HL-60 (cell line): ENCODE measurements around the gene SERPINA9.

Experiments
- CTCF ChIP-seq: IDR thresholded peaks from one replicate; pipeline ENCODE4 v1.5.1; 2011; ENCODE audit warnings: low read length, control low read depth, inconsistent platforms; ENCODE audit not compliant: insufficient read depth
- GABPA ChIP-seq: IDR thresholded peaks from 2 replicates; pipeline ENCODE4 v1.6.1; 2012; ENCODE audit warnings: low read depth
- POLR2AphosphoS5 ChIP-seq: IDR thresholded peaks from 2 replicates; pipeline ENCODE4 v1.6.1; 2012; ENCODE audit warnings: low read depth
- TF ChIP-seq, protein P1 (sequence below): IDR thresholded peaks from 2 replicates; pipeline ENCODE4 v1.6.1; 2012; ENCODE audit warnings: low read depth; ENCODE audit not compliant: insufficient replicate concordance

DNA sequence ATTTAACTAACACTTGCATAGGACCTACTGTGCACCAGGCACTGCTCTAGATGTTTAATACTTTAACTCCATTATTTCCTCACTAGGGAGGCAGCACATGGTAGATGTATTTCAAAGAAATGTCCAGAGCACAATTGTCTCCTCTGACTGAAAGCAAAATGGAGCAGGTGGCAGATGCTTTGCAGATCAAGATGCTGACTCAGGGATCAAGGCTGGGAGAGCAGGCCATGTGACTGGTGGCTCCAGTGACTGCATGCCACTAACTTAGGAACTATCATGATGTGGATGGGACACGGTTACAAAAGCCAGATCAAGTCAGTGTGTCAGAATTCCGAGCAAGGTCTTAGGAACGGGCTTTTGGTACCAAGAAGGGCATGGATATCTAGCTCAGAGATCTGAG, 51.6 kb downstream of the SERPINA9 start:
- TF ChIP-seq CTCF (no peak), POLR2AphosphoS5 (no peak), GABPA (no peak)
- TF ChIP-seq, protein P1, sequence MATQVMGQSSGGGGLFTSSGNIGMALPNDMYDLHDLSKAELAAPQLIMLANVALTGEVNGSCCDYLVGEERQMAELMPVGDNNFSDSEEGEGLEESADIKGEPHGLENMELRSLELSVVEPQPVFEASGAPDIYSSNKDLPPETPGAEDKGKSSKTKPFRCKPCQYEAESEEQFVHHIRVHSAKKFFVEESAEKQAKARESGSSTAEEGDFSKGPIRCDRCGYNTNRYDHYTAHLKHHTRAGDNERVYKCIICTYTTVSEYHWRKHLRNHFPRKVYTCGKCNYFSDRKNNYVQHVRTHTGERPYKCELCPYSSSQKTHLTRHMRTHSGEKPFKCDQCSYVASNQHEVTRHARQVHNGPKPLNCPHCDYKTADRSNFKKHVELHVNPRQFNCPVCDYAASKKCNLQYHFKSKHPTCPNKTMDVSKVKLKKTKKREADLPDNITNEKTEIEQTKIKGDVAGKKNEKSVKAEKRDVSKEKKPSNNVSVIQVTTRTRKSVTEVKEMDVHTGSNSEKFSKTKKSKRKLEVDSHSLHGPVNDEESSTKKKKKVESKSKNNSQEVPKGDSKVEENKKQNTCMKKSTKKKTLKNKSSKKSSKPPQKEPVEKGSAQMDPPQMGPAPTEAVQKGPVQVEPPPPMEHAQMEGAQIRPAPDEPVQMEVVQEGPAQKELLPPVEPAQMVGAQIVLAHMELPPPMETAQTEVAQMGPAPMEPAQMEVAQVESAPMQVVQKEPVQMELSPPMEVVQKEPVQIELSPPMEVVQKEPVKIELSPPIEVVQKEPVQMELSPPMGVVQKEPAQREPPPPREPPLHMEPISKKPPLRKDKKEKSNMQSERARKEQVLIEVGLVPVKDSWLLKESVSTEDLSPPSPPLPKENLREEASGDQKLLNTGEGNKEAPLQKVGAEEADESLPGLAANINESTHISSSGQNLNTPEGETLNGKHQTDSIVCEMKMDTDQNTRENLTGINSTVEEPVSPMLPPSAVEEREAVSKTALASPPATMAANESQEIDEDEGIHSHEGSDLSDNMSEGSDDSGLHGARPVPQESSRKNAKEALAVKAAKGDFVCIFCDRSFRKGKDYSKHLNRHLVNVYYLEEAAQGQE = no peak
